ENCODE measurements around the gene RPIA. TPM values are rescaled to one million over a fixed set of nuclear protein-coding genes. Genes with fewer than 3 reads are reported as not detected.

Gene RPIA
- total and polyA plus RNA-seq, 3 experiments from 2014 or later: 49.5 to 70.2 (median 69.0) TPM

DNA sequence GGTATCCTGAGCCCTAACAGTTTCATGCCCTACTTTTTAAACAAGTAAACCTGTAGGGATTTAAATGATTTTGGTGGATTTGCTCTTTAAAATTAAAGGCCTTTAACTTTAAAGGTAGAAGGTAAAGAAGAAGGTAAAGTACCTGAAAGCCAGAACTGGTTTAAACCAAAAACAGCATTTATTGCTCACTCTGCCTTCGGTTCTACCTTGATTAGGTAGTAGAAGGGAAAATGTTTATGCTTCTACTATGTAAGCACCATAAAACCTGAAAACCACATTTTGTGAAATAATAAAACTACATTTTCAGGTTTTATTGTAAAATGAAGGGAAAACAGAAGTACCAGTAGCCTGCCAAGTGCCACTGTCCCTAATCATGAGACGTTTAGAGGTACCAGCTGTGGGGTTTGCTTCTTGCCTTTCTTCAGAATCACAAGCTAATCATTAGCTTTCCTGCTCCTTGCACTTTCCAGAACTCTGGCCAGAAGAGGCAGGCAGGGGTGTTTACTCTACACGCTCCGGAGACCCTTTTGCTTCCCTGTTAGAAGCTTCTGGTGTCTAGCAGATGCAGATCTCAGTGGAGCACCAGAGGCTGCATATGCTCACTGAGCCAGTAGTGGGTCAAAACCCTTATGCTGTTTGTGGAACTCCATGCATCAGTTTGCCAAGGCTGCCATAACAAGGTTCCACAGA lies 33.3 kb downstream of the RPIA start:
- ChIA-PET POLR2A (no interaction called here), CTCF (interaction anchor here (0.8 kb wide), 1 partner anchor 14 kb away, joined by 3 read pairs; no protein-coding TSS in a partner anchor)
- Histone ChIP-seq H3K36me3 (ENCODE audit: insufficient read depth, low read length) (no peaks in the 10 kb centered on the region), H3K27ac (ENCODE audit: low read depth, low read length) (no peak overlapping the region), H3K27me3 (ENCODE audit: insufficient read depth, low read length, poor library complexity, severe bottlenecking) (no peaks in the 10 kb centered on the region), H3K9me3 (ENCODE audit: low read length) (no peaks in the 10 kb centered on the region), H3K4me1 (ENCODE audit: insufficient read depth, low read length) (no peaks in the 10 kb centered on the region), H3K4me3 (ENCODE audit: low read length) (no peak overlapping the region)
- peaks cover 19 to 33% (median 19%) of the 10 kb centered on the region in 3 donors for H3K4me1 Mint-ChIP-seq
- H3K27me3 Mint-ChIP-seq: no peaks in the 10 kb centered on the region
- no peak overlapping the region for H3K4me3 Mint-ChIP-seq
- H3K36me3 Mint-ChIP-seq: peaks cover 6 to 10% (median 10%) of the 10 kb centered on the region in 3 donors
- no peaks in the 10 kb centered on the region for H3K9me3 Mint-ChIP-seq
- DNase-seq: no peak
- H3K27ac Mint-ChIP-seq: no peak overlapping the region

GRCh38 chr2:88729061-88729745 lies 37.7 kb downstream of the RPIA start:
- Histone ChIP-seq H3K27ac (ENCODE audit: low read depth, low read length) (no peak overlapping the region), H3K27me3 (ENCODE audit: insufficient read depth, low read length, poor library complexity, severe bottlenecking) (no peaks in the 10 kb centered on the region), H3K36me3 (ENCODE audit: insufficient read depth, low read length) (no peaks in the 10 kb centered on the region), H3K4me3 (ENCODE audit: low read length) (no peak overlapping the region), H3K4me1 (ENCODE audit: insufficient read depth, low read length) (no peaks in the 10 kb centered on the region), H3K9me3 (ENCODE audit: low read length) (no peaks in the 10 kb centered on the region)
- no peak for DNase-seq
- ChIA-PET POLR2A (no interaction called here), CTCF (no interaction called here)
- Mint-ChIP-seq H3K4me3 (no peak overlapping the region), H3K4me1 (peaks cover 12 to 30% (median 14%) of the 10 kb centered on the region in 3 donors), H3K36me3 (peaks cover 5 to 16% (median 6%) of the 10 kb centered on the region in 3 donors), H3K27ac (peak overlapping the region in 2 of 8 donors; percentile 6 to 87), H3K27me3 (no peaks in the 10 kb centered on the region), H3K9me3 (no peaks in the 10 kb centered on the region)

- Mint-ChIP-seq H3K4me3 (no peak overlapping the region), H3K4me1 (peaks cover 4 to 10% (median 5%) of the 10 kb centered on the region in 3 donors), H3K27me3 (no peaks in the 10 kb centered on the region), H3K27ac (peak overlapping the region in 4 of 8 donors; percentile 8 to 78 (median 62)), H3K9me3 (no peaks in the 10 kb centered on the region), H3K36me3 (peaks cover 5 to 56% (median 12%) of the 10 kb centered on the region in 3 donors)
- CTCF ChIA-PET: no interaction called here
- Histone ChIP-seq H3K27me3 (ENCODE audit: insufficient read depth, low read length, poor library complexity, severe bottlenecking) (no peaks in the 10 kb centered on the region), H3K9me3 (ENCODE audit: low read length) (no peaks in the 10 kb centered on the region), H3K4me3 (ENCODE audit: low read length) (no peak overlapping the region), H3K36me3 (ENCODE audit: insufficient read depth, low read length) (peaks cover 16% of the 10 kb centered on the region), H3K4me1 (ENCODE audit: insufficient read depth, low read length) (no peaks in the 10 kb centered on the region), H3K27ac (ENCODE audit: low read depth, low read length) (no peak overlapping the region)
- POLR2A ChIA-PET: no interaction called here
- no peak for DNase-seq
Observed at GRCh38 chr2:88733155-88733902, 41.9 kb downstream of the RPIA start.

DNA sequence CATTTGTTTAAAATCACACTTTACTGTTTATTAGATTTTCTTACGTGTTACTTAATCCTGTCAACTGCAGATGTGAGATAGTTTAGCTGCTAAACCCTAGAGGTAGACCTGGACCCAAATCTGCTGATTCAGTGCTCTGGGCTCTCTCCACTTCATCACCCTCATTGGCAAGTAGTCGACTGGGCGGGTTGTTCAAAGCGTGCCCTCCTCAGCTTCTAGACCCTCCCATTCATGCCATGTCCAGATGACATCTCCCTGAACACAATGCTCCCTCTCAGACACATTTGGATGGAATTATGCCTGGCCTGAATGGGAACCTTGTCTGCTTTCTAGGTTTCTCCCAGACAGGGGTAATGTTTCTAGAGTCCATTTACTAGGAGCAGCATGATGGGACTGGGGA lies 43.7 kb downstream of the RPIA start:
- H3K4me1 ChIP-seq (ENCODE audit: insufficient read depth, low read length): peaks cover under 1% of the 10 kb centered on the region
- ChIA-PET CTCF (no interaction called here), POLR2A (no interaction called here)
- no peaks in the 10 kb centered on the region for H3K27me3 ChIP-seq (ENCODE audit: insufficient read depth, low read length, poor library complexity, severe bottlenecking)
- H3K27ac ChIP-seq (ENCODE audit: low read depth, low read length): no peak overlapping the region
- no peak overlapping the region for H3K4me3 ChIP-seq (ENCODE audit: low read length)
- no peak overlapping the region for H3K4me3 Mint-ChIP-seq
- H3K36me3 Mint-ChIP-seq: peaks cover 0 to 60% (median 8%) of the 10 kb centered on the region in 3 donors
- H3K36me3 ChIP-seq (ENCODE audit: insufficient read depth, low read length): peaks cover 16% of the 10 kb centered on the region
- H3K9me3 ChIP-seq (ENCODE audit: low read length): no peaks in the 10 kb centered on the region
- no peaks in the 10 kb centered on the region for H3K27me3 Mint-ChIP-seq
- peak overlapping the region in 4 of 8 donors; percentile 5 to 52 (median 39) for H3K27ac Mint-ChIP-seq
- peaks cover 0 to 7% (median 0%) of the 10 kb centered on the region in 3 donors for H3K4me1 Mint-ChIP-seq
- H3K9me3 Mint-ChIP-seq: no peaks in the 10 kb centered on the region
- DNase-seq: no peak

DNA sequence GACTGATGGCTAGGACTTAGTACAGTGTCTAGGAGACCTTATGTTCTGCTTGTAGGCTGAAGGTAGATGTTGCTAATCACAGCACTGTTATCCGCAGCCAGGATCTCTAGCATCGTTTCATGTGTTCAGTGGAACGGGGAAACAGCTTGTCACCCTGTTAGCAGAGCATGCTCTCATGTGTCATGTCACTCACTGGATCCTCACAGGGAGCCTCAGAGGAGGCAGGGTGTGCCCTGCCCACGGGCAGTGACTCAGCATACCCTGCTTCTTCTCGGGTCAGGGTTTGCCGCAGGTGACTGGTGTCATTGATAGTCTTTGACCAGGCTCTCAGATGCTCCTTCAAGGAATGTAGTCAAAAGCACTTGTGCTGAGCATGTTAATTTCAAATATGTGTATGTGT lies 44.4 kb downstream of the RPIA start:
- Mint-ChIP-seq H3K9me3 (no peaks in the 10 kb centered on the region), H3K36me3 (peaks cover 0 to 67% (median 11%) of the 10 kb centered on the region in 3 donors), H3K4me3 (no peak overlapping the region), H3K27ac (peak overlapping the region in 3 of 8 donors; percentile 19 to 66 (median 36)), H3K27me3 (no peaks in the 10 kb centered on the region), H3K4me1 (peaks cover 0 to 8% (median 0%) of the 10 kb centered on the region in 3 donors)
- no peaks in the 10 kb centered on the region for H3K27me3 ChIP-seq (ENCODE audit: insufficient read depth, low read length, poor library complexity, severe bottlenecking)
- peaks cover 5% of the 10 kb centered on the region for H3K4me1 ChIP-seq (ENCODE audit: insufficient read depth, low read length)
- DNase-seq: no peak
- ChIA-PET CTCF (no interaction called here), POLR2A (no interaction called here)
- H3K4me3 ChIP-seq (ENCODE audit: low read length): no peak overlapping the region
- peaks cover 16% of the 10 kb centered on the region for H3K36me3 ChIP-seq (ENCODE audit: insufficient read depth, low read length)
- H3K27ac ChIP-seq (ENCODE audit: low read depth, low read length): no peak overlapping the region
- no peaks in the 10 kb centered on the region for H3K9me3 ChIP-seq (ENCODE audit: low read length)

DNA sequence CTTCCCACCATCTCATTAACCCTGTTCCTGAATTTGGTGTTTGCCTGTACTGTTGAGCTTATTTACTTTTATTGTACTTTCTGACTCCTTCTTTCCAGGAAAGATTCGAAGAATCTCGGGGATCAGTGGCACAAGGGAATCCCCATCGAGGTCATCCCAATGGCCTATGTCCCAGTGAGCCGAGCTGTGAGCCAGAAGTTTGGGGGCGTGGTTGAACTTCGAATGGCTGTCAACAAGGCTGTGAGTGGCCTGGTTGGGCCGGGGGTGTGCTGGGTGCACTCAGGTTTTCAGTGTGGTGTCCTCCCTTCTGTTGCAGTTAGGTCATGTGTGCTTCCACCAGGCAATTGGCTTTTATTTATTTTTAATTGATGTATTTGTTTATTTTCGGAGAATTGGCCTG lies 45.0 kb downstream of the RPIA start:
- Histone ChIP-seq H3K27ac (ENCODE audit: low read depth, low read length) (no peak overlapping the region), H3K27me3 (ENCODE audit: insufficient read depth, low read length, poor library complexity, severe bottlenecking) (no peaks in the 10 kb centered on the region), H3K4me1 (ENCODE audit: insufficient read depth, low read length) (peaks cover 5% of the 10 kb centered on the region), H3K36me3 (ENCODE audit: insufficient read depth, low read length) (peaks cover 16% of the 10 kb centered on the region), H3K4me3 (ENCODE audit: low read length) (no peak overlapping the region), H3K9me3 (ENCODE audit: low read length) (no peaks in the 10 kb centered on the region)
- Mint-ChIP-seq H3K9me3 (no peaks in the 10 kb centered on the region), H3K27ac (peak overlapping the region in 3 of 8 donors; percentile 14 to 60 (median 29)), H3K27me3 (no peaks in the 10 kb centered on the region), H3K4me3 (no peak overlapping the region), H3K4me1 (peaks cover 0 to 8% (median 0%) of the 10 kb centered on the region in 3 donors), H3K36me3 (peaks cover 0 to 72% (median 17%) of the 10 kb centered on the region in 3 donors)
- POLR2A ChIA-PET: no interaction called here
- DNase-seq: no peak
- CTCF ChIA-PET: no interaction called here

DNA sequence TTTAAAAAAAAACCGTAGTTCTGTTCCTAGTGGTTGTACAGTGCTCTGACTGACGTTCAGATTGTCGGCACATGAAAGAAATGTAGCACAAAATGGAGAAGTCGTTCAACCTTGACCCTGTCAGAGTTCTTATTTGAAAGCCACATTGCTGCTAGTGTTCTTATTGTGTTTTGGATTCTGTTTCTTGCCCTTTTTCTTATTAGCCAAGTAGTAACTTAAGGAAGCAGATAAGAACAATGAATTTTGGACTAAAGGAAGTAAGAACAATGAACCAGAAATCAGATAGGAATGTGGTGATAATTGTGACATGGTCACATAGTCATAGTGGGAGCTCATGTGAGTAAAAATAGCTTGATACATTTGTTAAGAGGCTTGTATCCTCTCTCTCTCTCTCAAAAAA lies 45.9 kb downstream of the RPIA start:
- H3K9me3 ChIP-seq (ENCODE audit: low read length): no peaks in the 10 kb centered on the region
- peaks cover 5% of the 10 kb centered on the region for H3K4me1 ChIP-seq (ENCODE audit: insufficient read depth, low read length)
- no peak overlapping the region for H3K4me3 Mint-ChIP-seq
- no peak for DNase-seq
- peaks cover 16% of the 10 kb centered on the region for H3K36me3 ChIP-seq (ENCODE audit: insufficient read depth, low read length)
- H3K27me3 ChIP-seq (ENCODE audit: insufficient read depth, low read length, poor library complexity, severe bottlenecking): no peaks in the 10 kb centered on the region
- peaks cover 5 to 12% (median 5%) of the 10 kb centered on the region in 3 donors for H3K4me1 Mint-ChIP-seq
- H3K4me3 ChIP-seq (ENCODE audit: low read length): no peak overlapping the region
- H3K9me3 Mint-ChIP-seq: no peaks in the 10 kb centered on the region
- H3K27ac ChIP-seq (ENCODE audit: low read depth, low read length): no peak overlapping the region
- peaks cover 0 to 2% of the 10 kb centered on the region in 2 donors for H3K27me3 Mint-ChIP-seq
- peak overlapping the region in 2 of 8 donors; percentile 36 to 59 for H3K27ac Mint-ChIP-seq
- ChIA-PET CTCF (no interaction called here), POLR2A (no interaction called here)
- H3K36me3 Mint-ChIP-seq: peaks cover 0 to 81% (median 25%) of the 10 kb centered on the region in 3 donors

- no peak overlapping the region for H3K27ac ChIP-seq (ENCODE audit: low read depth, low read length)
- peaks cover 16% of the 10 kb centered on the region for H3K36me3 ChIP-seq (ENCODE audit: insufficient read depth, low read length)
- Mint-ChIP-seq H3K27ac (peak overlapping the region in 5 of 8 donors; percentile 18 to 53 (median 21)), H3K36me3 (peaks cover 5 to 85% (median 32%) of the 10 kb centered on the region in 3 donors), H3K9me3 (no peaks in the 10 kb centered on the region), H3K27me3 (peaks cover 0 to 2% of the 10 kb centered on the region in 2 donors), H3K4me1 (peaks cover 5 to 8% (median 7%) of the 10 kb centered on the region in 3 donors), H3K4me3 (no peak overlapping the region)
- H3K4me3 ChIP-seq (ENCODE audit: low read length): no peak overlapping the region
- no peak for DNase-seq
- ChIA-PET POLR2A (no interaction called here), CTCF (interaction anchor here (1.1 to 1.2 kb wide), 2 partner anchors 10 to 13 kb away, joined by 3 to 4 read pairs; no protein-coding TSS in a partner anchor)
- peaks cover 5% of the 10 kb centered on the region for H3K4me1 ChIP-seq (ENCODE audit: insufficient read depth, low read length)
- H3K9me3 ChIP-seq (ENCODE audit: low read length): no peaks in the 10 kb centered on the region
- no peaks in the 10 kb centered on the region for H3K27me3 ChIP-seq (ENCODE audit: insufficient read depth, low read length, poor library complexity, severe bottlenecking)
Observed at GRCh38 chr2:88738271-88738670, 46.8 kb downstream of the RPIA start.

All from CD8-positive, alpha-beta memory T cell (primary cell).